GM12878 (cell line): ENCODE results near the gene PRKG1. TPM values are rescaled to one million over a fixed set of nuclear protein-coding genes. Genes with fewer than 3 reads are reported as not detected.

Experiments
- ATAC-seq: fragments of 200-7000 bp; cut with Tn5 transposase; 3 replicates; pipeline ENCODE4 v1.9.1; 2020; ENCODE audit warnings: mild to moderate bottlenecking, moderate library complexity
- BruUV-seq: library from RNA; stranded (reverse); fragments of 400-500 nt; replicated peaks from 2 replicates; lab custom pipeline; 2021; lab: Mats Ljungman, UMichigan
- CTCF ChIA-PET: fragments of 300-600 bp; sonication (Branson Sonifier 250); formaldehyde crosslinking; extraction: SDS; loops from one replicate; lab custom pipeline; 2021; ENCODE audit warnings: inconsistent platforms; lab: Yijun Ruan, JAX
- POLR2A ChIA-PET: fragments of 350-600 bp; formaldehyde crosslinking; extraction: SDS; loops from one replicate; lab custom pipeline; 2021; ENCODE audit warnings: inconsistent platforms; lab: Charles Lee
- RAD21 ChIA-PET: fragments of 300-600 bp; sonication (Branson Sonifier 250); formaldehyde crosslinking; loops from one replicate; lab custom pipeline; 2023; ENCODE audit warnings: antibody characterized with exemption; ENCODE audit not compliant: unreplicated experiment; lab: Charles Lee
- SMC1A ChIA-PET: fragments of 300-600 bp; sonication (Branson Sonifier 250); formaldehyde crosslinking; loops from one replicate; lab custom pipeline; 2023; ENCODE audit not compliant: unreplicated experiment, uncharacterized antibody; lab: Charles Lee
- DNase-seq: peaks from one replicate; pipeline ENCODE4 v3.0.0-alpha.2; 2011; ENCODE audit warnings: low read depth, low spot score
- FAIRE-seq: peaks from 3 replicates; lab custom pipeline; 2011; peaks lifted over from hg19 to GRCh38; lab: Jason Lieb, UNC
- H2AFZ ChIP-seq: 2 replicates; pipeline ENCODE4 v1.6.0; 2011; ENCODE audit warnings: low read depth, low read length, control low read depth; ENCODE audit not compliant: control insufficient read depth
- H3K27ac ChIP-seq: 2 replicates; pipeline ENCODE4 v1.5.1; 2011; ENCODE audit warnings: control low read depth; ENCODE audit not compliant: control insufficient read depth, insufficient read depth
- H3K27me3 ChIP-seq, 2 experiments: replicated peaks in 1 of 2; 2 replicates each; pipeline versions ENCODE4 v1.6.0 to v1.6.1; 2011; ENCODE audit warnings: low read length in 1 of 2; ENCODE audit not compliant: control insufficient read depth in 2 of 2, insufficient read depth in 2 of 2
- H3K36me3 ChIP-seq, 2 experiments: 2 replicates each; pipeline ENCODE4 v1.5.1; 2011; ENCODE audit warnings: low read length in 1 of 2; ENCODE audit not compliant: control insufficient read depth in 2 of 2, insufficient read depth in 2 of 2
- H3K4me1 ChIP-seq: 2 replicates; pipeline ENCODE4 v1.6.1; 2011; ENCODE audit warnings: mild to moderate bottlenecking, low read length, moderate library complexity, mixed read lengths; ENCODE audit not compliant: control insufficient read depth, insufficient read depth
- H3K4me2 ChIP-seq: 2 replicates; pipeline ENCODE4 v1.6.0; 2011; ENCODE audit warnings: control low read depth; ENCODE audit not compliant: control insufficient read depth, insufficient read depth
- H3K4me3 ChIP-seq: fragments of 200-600 bp; sonication (generic); 2 replicates; pipeline ENCODE4 v1.5.1; 2016
- H3K79me2 ChIP-seq: 2 replicates; pipeline ENCODE4 v1.6.0; 2011; ENCODE audit warnings: low read length; ENCODE audit not compliant: control insufficient read depth, insufficient read depth
- H3K9ac ChIP-seq: 2 replicates; pipeline ENCODE4 v1.8.0; 2011; ENCODE audit warnings: low read length, control low read depth, mixed read lengths; ENCODE audit not compliant: control insufficient read depth, insufficient read depth
- H3K9me3 ChIP-seq: replicated peaks from 3 replicates; pipeline ENCODE4 v1.5.1; 2011; ENCODE audit warnings: mild to moderate bottlenecking, low read length; ENCODE audit not compliant: control insufficient read depth, insufficient read depth
- H4K20me1 ChIP-seq: 2 replicates; pipeline ENCODE4 v1.6.0; 2011; ENCODE audit not compliant: control insufficient read depth, insufficient read depth
- CHD2 ChIP-seq: IDR thresholded peaks from 2 replicates; pipeline ENCODE4 v1.6.1; 2011; ENCODE audit warnings: low read depth, low read length, improper control_type of control experiment, borderline replicate concordance
- GATAD2B ChIP-seq: fragments of 450-650 bp; conservative IDR thresholded peaks from 2 replicates; pipeline ENCODE4 v1.6.1; 2017; ENCODE audit warnings: low read depth, mild to moderate bottlenecking, moderate library complexity
- HCFC1 ChIP-seq: fragments of 150-350 bp; IDR thresholded peaks from 2 replicates; pipeline ENCODE4 v1.6.1; 2014; ENCODE audit warnings: low read length
- IRF5 ChIP-seq: fragments of 450-650 bp; IDR thresholded peaks from 2 replicates; pipeline ENCODE4 v1.6.1; 2017; ENCODE audit warnings: borderline replicate concordance
- SP1 ChIP-seq: IDR thresholded peaks from one replicate; pipeline ENCODE4 v1.6.1; 2011; ENCODE audit warnings: low read depth, low read length
- SREBF1 ChIP-seq: IDR thresholded peaks from 2 replicates; pipeline ENCODE4 v1.6.1; 2012; ENCODE audit warnings: mild to moderate bottlenecking, low read length
- STAT1 ChIP-seq: fragments of 450-650 bp; conservative IDR thresholded peaks from 2 replicates; pipeline ENCODE4 v1.6.1; 2014; ENCODE audit warnings: antibody characterized with exemption, mild to moderate bottlenecking
- SUPT20H ChIP-seq: IDR thresholded peaks from 2 replicates; pipeline ENCODE4 v1.6.1; 2011; ENCODE audit warnings: low read depth, mild to moderate bottlenecking, low read length, moderate library complexity, borderline replicate concordance; ENCODE audit not compliant: control insufficient read depth
- TCF12 ChIP-seq: IDR thresholded peaks from 2 replicates; pipeline ENCODE4 v1.6.1; 2011; ENCODE audit warnings: low read depth, mild to moderate bottlenecking, low read length
- WGBS: methylation state at CpG from one replicate; pipeline ENCODE4 v1.1.6; 2016; ENCODE audit warnings: low lambda C conversion rate; ENCODE audit not compliant: insufficient replicate concordance, insufficient coverage; ENCODE audit errors: missing lambda C conversion rate; 5-methylcytosine and 5-hydroxymethylcytosine counted together
- in situ Hi-C: fragments of 300-500 bp; cut with MboI; formaldehyde crosslinking; loops from 9 replicates; pipeline ENCODE4 v1.14.3; 2018; ENCODE audit warnings: mixed read lengths
- intact Hi-C: fragments of 100-400 bp; cut with micrococcal nuclease; formaldehyde crosslinking; loops from one replicate; pipeline ENCODE4 v1.14.2; 2022; ENCODE audit not compliant: unreplicated experiment
- polyA plus RNA-seq, 11 experiments: library from polyadenylated mRNA; depleted of rRNA in 4 of 11; unstranded in 6 of 11; stranded (reverse) in 5 of 11; fragments of >200 nt; fragmentation: Nextera tagmentation in 4 of 11; fragmentation: Illumina TruSeq in 1 of 11; extraction: Ambion mirVana in 4 of 11; extraction: Trizol in 1 of 11; gene quantifications; 1 replicate in 1 of 11; 2 replicates in 10 of 11; pipeline versions ENCODE4 v1.2.1 to v1.2.3, GENCODE V29; 2011 to 2016; ENCODE audit warnings: inconsistent platforms in 2 of 11, missing spikeins in 2 of 11, low read depth in 1 of 11
- total RNA-seq, 4 experiments: library from RNA; depleted of rRNA in 3 of 4; stranded (reverse); fragments of >200 nt in 3 of 4; fragmentation: Illumina TruSeq in 1 of 4; extraction: Trizol in 1 of 4; gene quantifications; 2 replicates each; pipeline versions ENCODE4 v1.2.1 to v1.2.3, GENCODE V29; 2013 to 2021
- TF ChIP-seq, protein P1 (sequence below): fragments of 450-650 bp; IDR thresholded peaks from 2 replicates; pipeline ENCODE4 v1.6.1; 2014; ENCODE audit warnings: mild to moderate bottlenecking
- TF ChIP-seq, protein P2 (sequence below), 3 experiments: IDR thresholded peaks in 2 of 3; conservative IDR thresholded peaks in 1 of 3; 2 replicates each; pipeline ENCODE4 v1.5.1; 2011; ENCODE audit warnings: low read depth in 3 of 3, low read length in 3 of 3, mild to moderate bottlenecking in 3 of 3, control low read depth in 2 of 3, moderate library complexity in 2 of 3, inconsistent platforms in 1 of 3, mixed read lengths in 1 of 3; ENCODE audit not compliant: control insufficient read depth in 2 of 3, insufficient read depth in 1 of 3; ENCODE audit errors: extremely low read depth in 1 of 3
- TF ChIP-seq, protein P3 (sequence below): fragments of 450-650 bp; formaldehyde crosslinking; IDR thresholded peaks from 2 replicates; pipeline ENCODE4 v1.5.0; 2022; ENCODE audit warnings: mild to moderate bottlenecking, missing genetic modification characterization

PRKG1 gene
- total and polyA plus RNA-seq, 10 of the 15 experiments (the other 5 are each of a cell fraction or from before 2014, with no cell fraction given), result 0.04 to 0.05 TPM; not detected in 8

GRCh38 chr10:52212802-52213201 is 1138.5 kb downstream of the PRKG1 start:
- intact Hi-C loops, result no loop called here
- no peak overlapping the region for H3K4me2 ChIP-seq
- ChIA-PET RAD21 (no interaction called here), POLR2A (no interaction called here), CTCF (interaction anchor here (5.0 kb wide), 1 partner anchor 824 kb away, joined by 31 read pairs; no protein-coding TSS in a partner anchor), SMC1A (interaction anchor here (0.6 to 1.0 kb wide), 3 partner anchors 9 to 12 kb away, joined by 3 read pairs; no protein-coding TSS in a partner anchor)
- no peaks in the 10 kb centered on the region for H3K9me3 ChIP-seq
- no peak overlapping the region for H3K4me3 ChIP-seq
- no peak overlapping the region for H3K9ac ChIP-seq
- FAIRE-seq (no peak), ATAC-seq (no peak), DNase-seq (no peak)
- no peak overlapping the region for H2AFZ ChIP-seq
- H3K27ac ChIP-seq, result no peak overlapping the region
- TF ChIP-seq IRF5, result no peak
- TF ChIP-seq, protein P1, sequence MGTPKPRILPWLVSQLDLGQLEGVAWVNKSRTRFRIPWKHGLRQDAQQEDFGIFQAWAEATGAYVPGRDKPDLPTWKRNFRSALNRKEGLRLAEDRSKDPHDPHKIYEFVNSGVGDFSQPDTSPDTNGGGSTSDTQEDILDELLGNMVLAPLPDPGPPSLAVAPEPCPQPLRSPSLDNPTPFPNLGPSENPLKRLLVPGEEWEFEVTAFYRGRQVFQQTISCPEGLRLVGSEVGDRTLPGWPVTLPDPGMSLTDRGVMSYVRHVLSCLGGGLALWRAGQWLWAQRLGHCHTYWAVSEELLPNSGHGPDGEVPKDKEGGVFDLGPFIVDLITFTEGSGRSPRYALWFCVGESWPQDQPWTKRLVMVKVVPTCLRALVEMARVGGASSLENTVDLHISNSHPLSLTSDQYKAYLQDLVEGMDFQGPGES, result no peak
- TF ChIP-seq, protein P2, sequence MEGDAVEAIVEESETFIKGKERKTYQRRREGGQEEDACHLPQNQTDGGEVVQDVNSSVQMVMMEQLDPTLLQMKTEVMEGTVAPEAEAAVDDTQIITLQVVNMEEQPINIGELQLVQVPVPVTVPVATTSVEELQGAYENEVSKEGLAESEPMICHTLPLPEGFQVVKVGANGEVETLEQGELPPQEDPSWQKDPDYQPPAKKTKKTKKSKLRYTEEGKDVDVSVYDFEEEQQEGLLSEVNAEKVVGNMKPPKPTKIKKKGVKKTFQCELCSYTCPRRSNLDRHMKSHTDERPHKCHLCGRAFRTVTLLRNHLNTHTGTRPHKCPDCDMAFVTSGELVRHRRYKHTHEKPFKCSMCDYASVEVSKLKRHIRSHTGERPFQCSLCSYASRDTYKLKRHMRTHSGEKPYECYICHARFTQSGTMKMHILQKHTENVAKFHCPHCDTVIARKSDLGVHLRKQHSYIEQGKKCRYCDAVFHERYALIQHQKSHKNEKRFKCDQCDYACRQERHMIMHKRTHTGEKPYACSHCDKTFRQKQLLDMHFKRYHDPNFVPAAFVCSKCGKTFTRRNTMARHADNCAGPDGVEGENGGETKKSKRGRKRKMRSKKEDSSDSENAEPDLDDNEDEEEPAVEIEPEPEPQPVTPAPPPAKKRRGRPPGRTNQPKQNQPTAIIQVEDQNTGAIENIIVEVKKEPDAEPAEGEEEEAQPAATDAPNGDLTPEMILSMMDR (IDR thresholded peaks at IDR 0.05 in 2 of 3, conservative IDR thresholded peaks at IDR 0.05 in 1 of 3; ENCODE audit: control insufficient read depth in 2 of 3, extremely low read depth in 1 of 3, insufficient read depth in 1 of 3, low read depth in 3 of 3, low read length in 3 of 3), result no peak
- no peak for TF ChIP-seq TCF12
- no peak for TF ChIP-seq HCFC1
- TF ChIP-seq GATAD2B, result no peak
- TF ChIP-seq SUPT20H, result no peak
- TF ChIP-seq STAT1, result no peak
- no peak for TF ChIP-seq CHD2
- TF ChIP-seq, protein P3, sequence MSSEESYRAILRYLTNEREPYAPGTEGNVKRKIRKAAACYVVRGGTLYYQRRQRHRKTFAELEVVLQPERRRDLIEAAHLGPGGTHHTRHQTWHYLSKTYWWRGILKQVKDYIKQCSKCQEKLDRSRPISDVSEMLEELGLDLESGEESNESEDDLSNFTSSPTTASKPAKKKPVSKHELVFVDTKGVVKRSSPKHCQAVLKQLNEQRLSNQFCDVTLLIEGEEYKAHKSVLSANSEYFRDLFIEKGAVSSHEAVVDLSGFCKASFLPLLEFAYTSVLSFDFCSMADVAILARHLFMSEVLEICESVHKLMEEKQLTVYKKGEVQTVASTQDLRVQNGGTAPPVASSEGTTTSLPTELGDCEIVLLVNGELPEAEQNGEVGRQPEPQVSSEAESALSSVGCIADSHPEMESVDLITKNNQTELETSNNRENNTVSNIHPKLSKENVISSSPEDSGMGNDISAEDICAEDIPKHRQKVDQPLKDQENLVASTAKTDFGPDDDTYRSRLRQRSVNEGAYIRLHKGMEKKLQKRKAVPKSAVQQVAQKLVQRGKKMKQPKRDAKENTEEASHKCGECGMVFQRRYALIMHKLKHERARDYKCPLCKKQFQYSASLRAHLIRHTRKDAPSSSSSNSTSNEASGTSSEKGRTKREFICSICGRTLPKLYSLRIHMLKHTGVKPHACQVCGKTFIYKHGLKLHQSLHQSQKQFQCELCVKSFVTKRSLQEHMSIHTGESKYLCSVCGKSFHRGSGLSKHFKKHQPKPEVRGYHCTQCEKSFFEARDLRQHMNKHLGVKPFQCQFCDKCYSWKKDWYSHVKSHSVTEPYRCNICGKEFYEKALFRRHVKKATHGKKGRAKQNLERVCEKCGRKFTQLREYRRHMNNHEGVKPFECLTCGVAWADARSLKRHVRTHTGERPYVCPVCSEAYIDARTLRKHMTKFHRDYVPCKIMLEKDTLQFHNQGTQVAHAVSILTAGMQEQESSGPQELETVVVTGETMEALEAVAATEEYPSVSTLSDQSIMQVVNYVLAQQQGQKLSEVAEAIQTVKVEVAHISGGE, result no peak
- TF ChIP-seq SREBF1, result no peak
- TF ChIP-seq SP1, result no peak
- no peaks in the 10 kb centered on the region for H3K27me3 ChIP-seq
- H3K36me3 ChIP-seq, result no peaks in the 10 kb centered on the region
- no TSS peak for BruUV-seq
- no peaks in the 10 kb centered on the region for H3K79me2 ChIP-seq
- WGBS, result 15% methylated on average over 4 of the region's 4 CpGs
- in situ Hi-C loops, result loop anchor here (10.0 to 25.0 kb wide), 2 partner anchors 818 to 1201 kb away; no protein-coding TSS in a partner anchor
- H3K4me1 ChIP-seq, result peaks cover 8% of the 10 kb centered on the region
- no peaks in the 10 kb centered on the region for H4K20me1 ChIP-seq
